22Rv1 (cell line): ENCODE measurements around the gene GRN.
A peak's percentile ranks its signal among the peaks of the same experiment; 100 is the strongest.
"Not testable (repeated sequence)": the region's sequence is repeated elsewhere in the genome, so short reads cannot be mapped to it uniquely, and the experiment has no call there.

Experiments used
- H3K27ac ChIP-seq: fragments of 450-650 bp; 2 replicates; pipeline ENCODE4 v1.5.1; 2017
- CTCF ChIP-seq: fragments of 450-650 bp; IDR thresholded peaks from 2 replicates; pipeline ENCODE4 v1.5.1; 2017; ENCODE audit warnings: mild to moderate bottlenecking
- ZFX ChIP-seq: fragments of 450-650 bp; IDR thresholded peaks from 2 replicates; pipeline ENCODE4 v1.6.1; 2017; ENCODE audit warnings: antibody characterized with exemption, borderline replicate concordance

Gene GRN

DNA sequence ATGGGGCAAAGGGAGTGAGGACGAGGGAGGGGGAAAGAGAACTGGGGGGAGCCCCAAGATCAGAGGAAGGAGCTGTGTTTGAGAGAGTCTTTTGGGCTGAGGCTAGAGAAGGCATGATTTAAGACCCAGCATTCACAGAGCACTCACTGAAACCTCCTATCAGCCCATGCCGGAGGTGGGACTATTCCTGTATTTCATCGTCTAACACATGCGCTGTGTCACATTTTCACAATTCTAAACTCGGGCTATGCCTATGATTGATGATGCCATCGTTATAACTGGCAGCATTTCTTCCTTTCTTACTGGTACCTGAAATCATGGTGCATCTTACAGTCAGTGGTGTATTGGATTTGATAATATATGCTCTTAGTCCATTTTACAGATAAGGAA, 15.0 kb downstream of the GRN start:
- no peak overlapping the region for H3K27ac ChIP-seq
- no peak for TF ChIP-seq CTCF
- no peak for TF ChIP-seq ZFX

- TF ChIP-seq CTCF (no peak), ZFX (no peak)
- no peak overlapping the region for H3K27ac ChIP-seq
Measured at GRCh38 chr17:44360826-44361225, 15.7 kb downstream of the GRN start.

DNA sequence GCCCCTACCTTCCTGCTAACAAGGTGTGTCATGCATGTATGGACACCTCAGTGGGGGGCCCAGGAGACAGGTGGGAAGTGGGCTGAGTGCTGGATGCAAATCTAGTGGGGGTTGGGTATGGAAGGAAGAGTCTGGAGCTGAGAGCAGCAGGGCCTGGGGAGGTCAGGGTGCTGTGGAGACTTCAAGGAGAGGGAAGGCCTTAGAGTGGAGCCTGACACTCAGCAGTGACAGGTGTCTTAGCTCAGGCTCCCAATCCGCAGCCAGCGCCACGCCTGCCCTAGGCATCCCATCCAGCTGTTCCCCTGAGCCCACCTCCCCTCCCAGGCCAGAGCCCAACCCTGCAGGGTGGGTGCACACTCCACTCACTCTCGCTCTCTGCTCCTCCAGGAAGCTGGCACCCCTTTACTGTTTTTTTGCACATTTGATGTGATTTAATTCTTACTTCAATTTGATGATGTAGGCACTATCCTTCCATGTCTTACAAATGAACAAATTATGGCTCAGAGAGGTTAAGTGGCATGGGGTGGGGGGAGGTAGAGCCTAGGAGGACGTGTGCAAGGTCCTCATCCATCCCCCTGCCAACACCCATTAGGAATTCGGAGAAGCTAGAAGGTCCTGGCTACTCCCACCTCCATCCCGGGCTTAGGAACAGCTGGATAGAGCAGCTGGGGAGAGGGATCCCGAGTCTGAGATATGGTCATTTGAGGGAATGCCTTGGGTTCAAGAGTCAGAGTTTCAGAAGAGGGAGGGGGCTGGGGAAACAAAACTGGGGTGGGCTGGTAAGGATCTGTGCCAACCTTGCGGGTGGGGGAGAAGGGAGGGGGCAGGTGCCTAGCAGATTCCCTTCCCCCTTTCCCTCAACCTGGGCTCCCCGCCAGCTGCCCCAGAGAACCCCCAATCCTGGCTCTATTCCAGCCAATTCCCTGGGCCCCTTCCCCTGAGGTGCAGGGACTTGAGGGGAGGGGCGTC, 16.5 kb downstream of the GRN start:
- no peak overlapping the region for H3K27ac ChIP-seq
- TF ChIP-seq ZFX = no peak
- no peak for TF ChIP-seq CTCF

DNA sequence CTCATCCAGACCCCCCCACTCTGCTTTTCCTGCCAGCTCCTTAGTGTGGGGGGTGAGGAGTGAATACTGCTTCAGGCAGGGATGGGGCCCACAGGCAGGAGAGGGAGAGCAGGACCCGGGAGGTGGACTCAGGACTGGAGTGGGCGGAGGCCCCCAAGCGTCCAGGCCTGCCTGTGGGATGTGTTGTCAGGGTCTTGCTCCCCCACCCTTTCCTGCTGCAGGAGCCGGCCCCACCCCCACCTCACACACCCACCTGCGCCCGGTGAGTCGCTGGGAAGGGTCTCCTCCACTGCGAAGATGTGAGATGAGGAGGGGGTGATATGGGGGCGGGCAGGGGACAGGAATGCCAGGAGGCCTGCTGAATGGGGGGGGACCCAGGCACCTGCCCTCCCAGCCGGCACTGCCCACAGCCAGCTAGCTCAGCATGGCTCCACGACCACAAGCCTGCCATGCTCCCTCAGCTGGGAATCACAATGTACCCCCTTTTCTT, 17.4 kb downstream of the GRN start:
- TF ChIP-seq CTCF = no peak
- no peak for TF ChIP-seq ZFX
- no peak overlapping the region for H3K27ac ChIP-seq

DNA sequence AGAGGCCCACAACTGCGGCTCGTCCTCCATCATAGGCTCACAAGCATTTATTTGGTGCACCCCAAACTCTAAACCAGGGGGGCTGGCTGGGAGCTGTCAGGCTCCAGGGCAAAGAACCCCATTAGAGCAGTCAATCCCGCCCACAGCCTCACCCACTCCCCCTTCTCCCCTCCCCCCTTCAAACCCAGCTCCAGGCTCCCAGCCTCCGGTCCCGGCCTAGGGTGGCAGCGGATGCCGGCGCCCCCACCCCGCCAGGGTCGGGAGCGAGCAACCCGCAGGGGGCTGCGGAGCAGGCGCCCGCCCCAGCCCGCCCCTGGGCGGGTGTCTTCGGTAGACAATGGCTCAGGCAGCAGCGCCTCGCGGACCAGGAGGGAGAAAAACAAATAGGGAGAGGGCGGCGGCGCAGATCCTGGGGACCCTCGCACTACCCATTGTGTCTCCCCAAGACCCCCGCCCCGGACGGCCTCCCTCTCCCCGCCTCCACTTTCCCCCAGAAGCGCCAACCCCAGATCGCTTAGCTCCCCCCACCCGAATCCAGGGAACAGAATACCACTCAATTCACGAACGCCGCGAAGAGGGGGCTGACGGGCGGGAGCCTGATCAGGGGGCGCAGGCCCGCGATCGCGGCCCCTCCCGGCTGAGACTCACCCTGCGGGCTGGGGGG, 18.0 kb downstream of the GRN start:
- TF ChIP-seq ZFX = no peak
- TF ChIP-seq CTCF = no peak
- peak overlapping the region; percentile 27; the same call in 1 of the 2 replicates for H3K27ac ChIP-seq

DNA sequence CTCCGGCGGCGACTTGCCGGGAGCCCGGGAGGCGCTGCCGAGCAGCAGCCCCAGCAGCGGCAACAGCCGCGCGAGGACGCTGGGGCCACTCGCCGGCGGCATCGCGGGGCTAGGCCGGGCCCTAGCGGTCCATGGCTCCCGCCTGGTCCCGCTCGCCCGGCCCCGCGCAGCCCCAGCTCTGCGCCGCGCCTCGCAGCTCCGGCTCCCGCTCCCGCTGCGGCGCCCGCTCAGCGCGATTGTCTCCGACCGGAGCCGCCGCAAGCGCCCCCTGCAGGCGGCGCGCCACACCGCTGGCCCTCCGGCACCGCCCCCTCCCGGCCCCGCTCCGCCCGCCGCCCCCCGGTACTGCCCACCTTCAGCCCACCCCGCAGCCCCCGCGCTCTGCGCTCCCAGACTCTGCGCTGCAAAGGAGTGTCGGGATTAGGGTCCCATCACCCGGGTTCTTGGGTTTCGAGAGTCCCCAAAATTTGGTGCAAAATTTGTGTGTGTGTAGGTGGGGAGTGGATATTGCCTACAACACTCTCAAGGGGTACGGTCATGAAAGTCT, 18.6 kb downstream of the GRN start, which contains the start of gene FAM171A2:
FAM171A2 (minus strand) TSS at position 241 of the 547 bp plus-strand sequence; CDS start at position 102, 139 bp downstream.
- TF ChIP-seq CTCF (peak; percentile 95), ZFX (no peak)
- H3K27ac ChIP-seq = peak within 1 kb of the TSS; percentile 27; the same call in 1 of the 2 replicates

DNA sequence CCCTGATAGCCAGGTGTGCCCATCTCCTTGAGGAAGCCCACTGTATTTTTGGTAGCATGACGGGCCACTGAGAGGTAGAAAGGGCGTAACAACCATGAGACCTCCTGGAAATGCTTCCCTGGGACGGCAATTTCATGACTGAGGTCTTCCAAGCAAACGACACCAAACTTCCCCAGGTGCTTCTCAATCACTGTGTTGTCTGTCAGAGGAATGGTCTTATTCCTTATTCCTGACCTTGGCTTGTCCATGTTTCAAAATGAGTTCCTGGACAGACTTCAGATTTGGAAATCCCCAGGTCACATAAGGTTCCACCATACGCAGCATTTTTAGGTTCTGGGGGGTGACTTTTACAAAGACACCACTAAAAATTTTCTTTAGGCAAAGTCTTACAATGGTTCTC, 19.9 kb downstream of the GRN start:
- not testable (repeated sequence) for H3K27ac ChIP-seq
